Calu3 (cell line): ENCODE results near the gene MBD4. TPM values are rescaled to one million over a fixed set of nuclear protein-coding genes. Genes with fewer than 3 reads are reported as not detected.
"Not testable (repeated sequence)": the region's sequence is repeated elsewhere in the genome, so short reads cannot be mapped to it uniquely, and the experiment has no call there.

Experiments
- BruUV-seq: library from RNA; stranded (reverse); fragments of 400-500 nt; replicated peaks from 2 replicates; lab custom pipeline; 2021; lab: Mats Ljungman, UMichigan
- CTCF ChIA-PET: fragments of 300-600 bp; sonication (Branson Sonifier 250); formaldehyde crosslinking; loops from one replicate; lab custom pipeline; 2022; ENCODE audit warnings: antibody characterized with exemption; lab: Charles Lee
- DNase-seq: peaks from one replicate; pipeline ENCODE4 v3.0.0; 2022
- H3K27ac Mint-ChIP-seq: one replicate; pipeline ENCODE4 v1.8.0; 2022; ENCODE audit warnings: mixed read lengths; ENCODE audit not compliant: unreplicated experiment
- H3K27me3 Mint-ChIP-seq: one replicate; pipeline ENCODE4 v1.8.0; 2022; ENCODE audit warnings: mixed read lengths; ENCODE audit not compliant: unreplicated experiment
- H3K36me3 Mint-ChIP-seq: one replicate; pipeline ENCODE4 v1.8.0; 2022; ENCODE audit warnings: mild to moderate bottlenecking, moderate library complexity, mixed read lengths; ENCODE audit not compliant: insufficient read depth, unreplicated experiment
- H3K4me1 Mint-ChIP-seq: one replicate; pipeline ENCODE4 v1.8.0; 2022; ENCODE audit warnings: mild to moderate bottlenecking, low read depth, mixed read lengths; ENCODE audit not compliant: unreplicated experiment
- H3K4me3 Mint-ChIP-seq: one replicate; pipeline ENCODE4 v1.8.0; 2022; ENCODE audit warnings: mild to moderate bottlenecking, low read depth, moderate library complexity, mixed read lengths; ENCODE audit not compliant: unreplicated experiment
- H3K9me3 Mint-ChIP-seq: one replicate; pipeline ENCODE4 v1.8.0; 2022; ENCODE audit warnings: low read depth, mixed read lengths; ENCODE audit not compliant: unreplicated experiment
- CTCF ChIP-seq: fragments of 200-600 bp; IDR thresholded peaks from one replicate; pipeline ENCODE4 v1.8.0; 2022; ENCODE audit warnings: antibody characterized with exemption; ENCODE audit not compliant: unreplicated experiment
- intact Hi-C: fragments of 100-400 bp; cut with micrococcal nuclease; formaldehyde crosslinking; loops from one replicate; pipeline ENCODE4 v1.10.0; 2022; ENCODE audit not compliant: unreplicated experiment
- total RNA-seq: library from RNA; stranded (reverse); gene quantifications from 2 replicates; pipeline ENCODE4 v1.2.3, GENCODE V29; 2022

MBD4 gene
- total RNA-seq, 1 experiment from 2014 or later, result 52.3 TPM

- CTCF ChIA-PET, result interaction anchor here (0.7 kb wide), 1 partner anchor 17 kb away, joined by 3 read pairs; no protein-coding TSS in a partner anchor
- H3K9me3 Mint-ChIP-seq, result no peaks in the 10 kb centered on the region
- no peaks in the 10 kb centered on the region for H3K27me3 Mint-ChIP-seq
- no peak for DNase-seq
- peaks cover 10% of the 10 kb centered on the region for H3K4me1 Mint-ChIP-seq
- no peak overlapping the region for H3K4me3 Mint-ChIP-seq
- no peak for TF ChIP-seq CTCF
- peaks cover 36% of the 10 kb centered on the region for H3K36me3 Mint-ChIP-seq
- no TSS peak for BruUV-seq
- intact Hi-C loops, result loop anchor here (5.0 kb wide), 2 partner anchors 53 to 548 kb away; partner anchors contain the start of gene MBD4
- H3K27ac Mint-ChIP-seq, result no peak overlapping the region
Measured at GRCh38 chr3:129384594-129385323, 55.0 kb downstream of the MBD4 start.

GRCh38 chr3:129384103-129384502, 55.6 kb downstream of the MBD4 start:
- intact Hi-C loops, result loop anchor here (5.0 kb wide), 2 partner anchors 53 to 548 kb away; partner anchors contain the start of gene MBD4
- H3K27me3 Mint-ChIP-seq, H3K27ac Mint-ChIP-seq, BruUV-seq, H3K4me3 Mint-ChIP-seq, H3K9me3 Mint-ChIP-seq, H3K4me1 Mint-ChIP-seq, DNase-seq: not testable (repeated sequence)
- CTCF ChIA-PET, result interaction anchor here (0.7 to 1.7 kb wide), 9 partner anchors 11 to 445 kb away, joined by 3 to 24 read pairs (median 8); partner anchors contain the start of genes IFT122 and MBD4
- H3K36me3 Mint-ChIP-seq, result peaks cover 32% of the 10 kb centered on the region

- peak; percentile 83 for DNase-seq
- Mint-ChIP-seq H3K4me3 (no peak overlapping the region), H3K27ac (no peak overlapping the region), H3K4me1 (no peaks in the 10 kb centered on the region), H3K27me3 (no peaks in the 10 kb centered on the region), H3K9me3 (no peaks in the 10 kb centered on the region), H3K36me3 (peaks cover 33% of the 10 kb centered on the region)
- TF ChIP-seq CTCF, result peak; percentile 96
- intact Hi-C loops, result loop anchor here (1.0 to 5.0 kb wide), 4 partner anchors 39 to 549 kb away; partner anchors contain the start of gene MBD4
- no TSS peak for BruUV-seq
- CTCF ChIA-PET, result interaction anchor here (0.6 to 1.7 kb wide), 24 partner anchors 10 to 715 kb away, joined by 3 to 24 read pairs (median 4); partner anchors contain the start of genes EFCAB12, IFT122 and MBD4
Measured at GRCh38 chr3:129383292-129383860, 56.4 kb downstream of the MBD4 start.

GRCh38 chr3:129382366-129382765, 57.4 kb downstream of the MBD4 start:
- CTCF ChIA-PET, result interaction anchor here (0.6 to 1.7 kb wide), 3 partner anchors 10 to 66 kb away, joined by 3 to 18 read pairs (median 7); partner anchors contain the start of genes IFT122 and MBD4
- no TSS peak for BruUV-seq
- Mint-ChIP-seq H3K27me3 (no peaks in the 10 kb centered on the region), H3K4me1 (no peaks in the 10 kb centered on the region), H3K36me3 (peaks cover 36% of the 10 kb centered on the region), H3K9me3 (no peaks in the 10 kb centered on the region), H3K27ac (no peak overlapping the region), H3K4me3 (no peak overlapping the region)
- intact Hi-C loops, result loop anchor here (2.0 to 5.0 kb wide), 3 partner anchors 55 to 550 kb away; partner anchors contain the start of gene MBD4
- TF ChIP-seq CTCF, result no peak
- DNase-seq, result no peak

Other genes with a start within 250 kb of the MBD4 start
- gene COPG1, start 190.3 kb downstream of the MBD4 start, total RNA-seq, result 295 and 302 TPM in 2 replicates
- gene HMCES, start 161.1 kb downstream of the MBD4 start, total RNA-seq, result 67.1 and 83.6 TPM in 2 replicates
- 0.42 and 0.54 TPM in 2 replicates for gene EFCAB12, start 11.3 kb downstream of the MBD4 start, total RNA-seq
- gene IFT122, start 276 bp upstream of the MBD4 start, total RNA-seq, result 33.5 and 35.5 TPM in 2 replicates
- gene RHO, start 88.7 kb upstream of the MBD4 start, total RNA-seq, result not detected in 2 replicates
- gene H1-8, start 103.2 kb upstream of the MBD4 start, total RNA-seq, result not detected in 2 replicates
- gene PLXND1, start 166.7 kb upstream of the MBD4 start, total RNA-seq, result 16.3 and 22.0 TPM in 2 replicates